NCI-H1436 treated with DMSO at 0.1 percent for 48 hours (cell line): Measurements from ENCODE around the gene CADPS2.

Experiments
- DNase-seq: peaks from one replicate; lab custom pipeline; 2025; lab: John Stamatoyannopoulos, UW

The CADPS2 gene

GRCh38 chr7:122311050-122311700 is 575.1 kb downstream of the CADPS2 start:
- DNase-seq: no peak

GRCh38 chr7:122310119-122311021 is 575.9 kb downstream of the CADPS2 start:
- no peak for DNase-seq

GRCh38 chr7:122309421-122309820 is 576.8 kb downstream of the CADPS2 start:
- no peak for DNase-seq

- DNase-seq: no peak
Measured at GRCh38 chr7:122307228-122307621, 579.0 kb downstream of the CADPS2 start.

- DNase-seq: no peak
Measured at GRCh38 chr7:122306320-122307227, 579.7 kb downstream of the CADPS2 start.

GRCh38 chr7:122305475-122306319 is 580.6 kb downstream of the CADPS2 start:
- no peak for DNase-seq

GRCh38 chr7:122304996-122305421 is 581.3 kb downstream of the CADPS2 start:
- DNase-seq: no peak

- peak; percentile 36 for DNase-seq
Measured at GRCh38 chr7:122304319-122304975, 581.8 kb downstream of the CADPS2 start, which contains the start of gene FEZF1. Gene FEZF1 (minus strand): TSS chr7:122304750. CDS start chr7:122304437, 313 bp downstream.

- no peak for DNase-seq
Measured at GRCh38 chr7:122303531-122304318, 582.5 kb downstream of the CADPS2 start.

- no peak for DNase-seq
Measured at GRCh38 chr7:122302761-122303530, 583.3 kb downstream of the CADPS2 start.

- no peak for DNase-seq
Measured at GRCh38 chr7:122301858-122302760, 584.2 kb downstream of the CADPS2 start.

GRCh38 chr7:122300956-122301833 is 585.1 kb downstream of the CADPS2 start:
- DNase-seq: no peak

- DNase-seq: no peak
Measured at GRCh38 chr7:122300211-122300932, 585.9 kb downstream of the CADPS2 start.

- DNase-seq: no peak
Measured at GRCh38 chr7:122299624-122300210, 586.5 kb downstream of the CADPS2 start.

GRCh38 chr7:122298618-122299017 is 587.6 kb downstream of the CADPS2 start:
- no peak for DNase-seq

- no peak for DNase-seq
Measured at GRCh38 chr7:122298131-122298530, 588.1 kb downstream of the CADPS2 start.
